Immature natural killer cell (primary cell): Measurements from ENCODE around the gene RAD51B. TPM values are rescaled to one million over a fixed set of nuclear protein-coding genes. Genes with fewer than 3 reads are reported as not detected.

ENCODE experiments used
- DNase-seq, 3 donors: peaks; one replicate each; pipeline ENCODE4 v3.0.0; 2022; ENCODE audit warnings: mixed read lengths in 1 of 3
- H3K27ac Mint-ChIP-seq, 6 donors: one replicate each; pipeline ENCODE4 v1.8.0; 2020; ENCODE audit warnings: mixed read lengths in 6 of 6, mild to moderate bottlenecking in 5 of 6, inconsistent platforms in 4 of 6, moderate library complexity in 3 of 6
- H3K27me3 Mint-ChIP-seq, 3 donors: one replicate each; pipeline ENCODE4 v1.8.0; 2020 to 2021; ENCODE audit warnings: low read depth in 3 of 3, mild to moderate bottlenecking in 3 of 3, mixed read lengths in 3 of 3, moderate library complexity in 3 of 3, inconsistent platforms in 1 of 3
- H3K36me3 Mint-ChIP-seq, 3 donors: one replicate each; pipeline ENCODE4 v1.8.0; 2020; ENCODE audit warnings: mixed read lengths in 3 of 3, inconsistent platforms in 2 of 3, mild to moderate bottlenecking in 2 of 3
- H3K4me1 Mint-ChIP-seq, 2 donors: one replicate each; pipeline ENCODE4 v1.8.0; 2020; ENCODE audit warnings: inconsistent platforms in 2 of 2, mild to moderate bottlenecking in 2 of 2, mixed read lengths in 2 of 2, moderate library complexity in 1 of 2
- H3K4me3 Mint-ChIP-seq, 5 donors: one replicate each; pipeline ENCODE4 v1.8.0; 2020; ENCODE audit warnings: mild to moderate bottlenecking in 5 of 5, mixed read lengths in 5 of 5, inconsistent platforms in 3 of 5, moderate library complexity in 3 of 5
- H3K9me3 Mint-ChIP-seq, 6 donors: one replicate each; pipeline ENCODE4 v1.8.0; 2020; ENCODE audit warnings: mild to moderate bottlenecking in 6 of 6, mixed read lengths in 6 of 6, inconsistent platforms in 4 of 6, moderate library complexity in 3 of 6
- polyA plus RNA-seq, 3 donors: library from polyadenylated mRNA; unstranded; fragments of 300-500 nt; fragmentation: Illumina TruSeq; gene quantifications; one replicate each; pipeline ENCODE4 v1.2.3, GENCODE V29; 2021

Gene RAD51B
- polyA plus RNA-seq, 3 donors from 2014 or later: 17.6 to 20.8 (median 17.7) TPM

GRCh38 chr14:68701001-68701741 is 881.6 kb downstream of the RAD51B start:
- Mint-ChIP-seq H3K4me3 (no peak overlapping the region), H3K36me3 (peaks cover 0 to 4% (median 0%) of the 10 kb centered on the region in 3 donors), H3K9me3 (no peaks in the 10 kb centered on the region), H3K27ac (no peak overlapping the region), H3K27me3 (peaks cover 0 to 4% (median 3%) of the 10 kb centered on the region in 3 donors), H3K4me1 (peaks cover 2 to 3% of the 10 kb centered on the region in 2 donors)
- no peak for DNase-seq

GRCh38 chr14:68702135-68702534 is 882.6 kb downstream of the RAD51B start:
- Mint-ChIP-seq H3K4me3 (no peak overlapping the region), H3K9me3 (no peaks in the 10 kb centered on the region), H3K27ac (peak overlapping the region in 1 of 6 donors; percentile 24), H3K27me3 (peaks cover 0 to 6% (median 3%) of the 10 kb centered on the region in 3 donors), H3K4me1 (no peaks in the 10 kb centered on the region), H3K36me3 (peaks cover 0 to 4% (median 0%) of the 10 kb centered on the region in 3 donors)
- no peak for DNase-seq

- Mint-ChIP-seq H3K4me3 (no peak overlapping the region), H3K27ac (no peak overlapping the region), H3K36me3 (peaks cover 0 to 4% (median 0%) of the 10 kb centered on the region in 3 donors), H3K4me1 (no peaks in the 10 kb centered on the region), H3K9me3 (no peaks in the 10 kb centered on the region), H3K27me3 (peaks cover 0 to 6% (median 3%) of the 10 kb centered on the region in 3 donors)
- no peak for DNase-seq
Observed at GRCh38 chr14:68702578-68702977, 883.0 kb downstream of the RAD51B start.

- Mint-ChIP-seq H3K27ac (no peak overlapping the region), H3K9me3 (no peaks in the 10 kb centered on the region), H3K36me3 (peaks cover 0 to 4% (median 0%) of the 10 kb centered on the region in 3 donors), H3K4me3 (no peak overlapping the region), H3K27me3 (peaks cover 0 to 6% (median 3%) of the 10 kb centered on the region in 3 donors), H3K4me1 (no peaks in the 10 kb centered on the region)
- no peak for DNase-seq
Observed at GRCh38 chr14:68703093-68703492, 883.5 kb downstream of the RAD51B start.

GRCh38 chr14:68704736-68705720 is 885.4 kb downstream of the RAD51B start:
- Mint-ChIP-seq H3K27me3 (peaks cover 0 to 3% (median 3%) of the 10 kb centered on the region in 3 donors), H3K4me1 (peaks cover 0 to 2% of the 10 kb centered on the region in 2 donors), H3K4me3 (no peak overlapping the region), H3K27ac (no peak overlapping the region), H3K9me3 (no peaks in the 10 kb centered on the region), H3K36me3 (peaks cover 0 to 4% (median 0%) of the 10 kb centered on the region in 3 donors)
- no peak for DNase-seq

- H3K36me3 Mint-ChIP-seq: peaks cover 0 to 3% (median 0%) of the 10 kb centered on the region in 3 donors
- no peak overlapping the region for H3K4me3 Mint-ChIP-seq
- peaks cover 0 to 3% (median 3%) of the 10 kb centered on the region in 3 donors for H3K27me3 Mint-ChIP-seq
- no peak for DNase-seq
- no peaks in the 10 kb centered on the region for H3K9me3 Mint-ChIP-seq
- H3K27ac Mint-ChIP-seq: no peak overlapping the region
- peaks cover 0 to 7% of the 10 kb centered on the region in 2 donors for H3K4me1 Mint-ChIP-seq
Observed at GRCh38 chr14:68705741-68706283, 886.2 kb downstream of the RAD51B start.

GRCh38 chr14:68707482-68707881 is 887.9 kb downstream of the RAD51B start:
- peaks cover 16 to 24% of the 10 kb centered on the region in 2 donors for H3K4me1 Mint-ChIP-seq
- DNase-seq: no peak
- peak overlapping the region in 1 of 6 donors; percentile 17 for H3K27ac Mint-ChIP-seq
- peaks cover 2 to 5% (median 2%) of the 10 kb centered on the region in 3 donors for H3K27me3 Mint-ChIP-seq
- H3K9me3 Mint-ChIP-seq: no peaks in the 10 kb centered on the region
- H3K4me3 Mint-ChIP-seq: no peak overlapping the region
- H3K36me3 Mint-ChIP-seq: no peaks in the 10 kb centered on the region

- Mint-ChIP-seq H3K9me3 (no peaks in the 10 kb centered on the region), H3K27me3 (peaks cover 2 to 7% (median 2%) of the 10 kb centered on the region in 3 donors), H3K27ac (no peak overlapping the region)
Observed at GRCh38 chr14:68708343-68708742, 888.8 kb downstream of the RAD51B start.

GRCh38 chr14:68709007-68709406 is 889.4 kb downstream of the RAD51B start:
- no peak for DNase-seq
- Mint-ChIP-seq H3K4me1 (peaks cover 25 to 35% of the 10 kb centered on the region in 2 donors), H3K9me3 (no peaks in the 10 kb centered on the region), H3K4me3 (no peak overlapping the region), H3K27ac (no peak overlapping the region), H3K27me3 (peaks cover 2 to 6% (median 2%) of the 10 kb centered on the region in 3 donors), H3K36me3 (no peaks in the 10 kb centered on the region)

More at GRCh38 chr14:68708343-68708742, 888.8 kb downstream of the RAD51B start:
- Mint-ChIP-seq H3K36me3 (no peaks in the 10 kb centered on the region), H3K4me3 (no peak overlapping the region), H3K4me1 (peaks cover 24 to 33% of the 10 kb centered on the region in 2 donors)
- no peak for DNase-seq

GRCh38 chr14:68710776-68711175 is 891.2 kb downstream of the RAD51B start:
- Mint-ChIP-seq H3K4me1 (peaks cover 27 to 35% of the 10 kb centered on the region in 2 donors), H3K27ac (peak overlapping the region in 5 of 6 donors; percentile 12 to 94 (median 87)), H3K9me3 (no peaks in the 10 kb centered on the region), H3K4me3 (no peak overlapping the region), H3K36me3 (no peaks in the 10 kb centered on the region), H3K27me3 (peaks cover 2 to 6% (median 2%) of the 10 kb centered on the region in 3 donors)
- no peak for DNase-seq

GRCh38 chr14:68711561-68712309 is 892.2 kb downstream of the RAD51B start:
- Mint-ChIP-seq H3K9me3 (no peaks in the 10 kb centered on the region), H3K27ac (peak overlapping the region; percentile 83 to 94 (median 88)), H3K4me1 (peaks cover 27 to 39% of the 10 kb centered on the region in 2 donors), H3K27me3 (peaks cover 0 to 6% (median 4%) of the 10 kb centered on the region in 3 donors), H3K4me3 (peak overlapping the region in 3 of 5 donors; percentile 47 to 57 (median 49)), H3K36me3 (no peaks in the 10 kb centered on the region)
- DNase-seq: peak; percentile 25 to 58 (median 32)

GRCh38 chr14:68712703-68713370 is 893.3 kb downstream of the RAD51B start:
- DNase-seq: no peak
- no peaks in the 10 kb centered on the region for H3K36me3 Mint-ChIP-seq
- no peaks in the 10 kb centered on the region for H3K9me3 Mint-ChIP-seq
- peak overlapping the region; percentile 20 to 94 (median 88) for H3K27ac Mint-ChIP-seq
- H3K4me3 Mint-ChIP-seq: peak overlapping the region in 1 of 5 donors; percentile 21
- H3K4me1 Mint-ChIP-seq: peaks cover 27 to 46% of the 10 kb centered on the region in 2 donors
- H3K27me3 Mint-ChIP-seq: peaks cover 0 to 6% (median 4%) of the 10 kb centered on the region in 3 donors
